Endothelial cell of umbilical vein (primary cell): ENCODE data around the gene VGLL4. TPM values are rescaled to one million over a fixed set of nuclear protein-coding genes. Genes with fewer than 3 reads are reported as not detected.

ENCODE experiments used
- BruUV-seq: library from RNA; stranded (reverse); fragments of 400-500 nt; replicated peaks from 2 replicates; lab custom pipeline; 2021; lab: Mats Ljungman, UMichigan
- CTCF ChIA-PET: fragments of 300-600, 350-600 bp; sonication (Branson Sonifier 250); formaldehyde crosslinking; loops from one replicate; lab custom pipeline; 2021; ENCODE audit warnings: antibody characterized with exemption, inconsistent platforms; lab: Charles Lee
- POLR2A ChIA-PET: fragments of 300-600, 350-600 bp; sonication (Branson Sonifier 250); formaldehyde crosslinking; loops from one replicate; lab custom pipeline; 2021; ENCODE audit warnings: antibody characterized with exemption, inconsistent platforms; lab: Charles Lee
- DNase-seq: peaks from one replicate; pipeline ENCODE4 v3.0.0-alpha.2; 2011; ENCODE audit warnings: low read depth, low spot score
- FAIRE-seq: peaks from 2 replicates; lab custom pipeline; 2011; peaks lifted over from hg19 to GRCh38; lab: Jason Lieb, UNC
- H2AFZ ChIP-seq: 2 replicates; pipeline ENCODE4 v1.6.0; 2012; ENCODE audit warnings: low read depth, low read length, control low read depth, inconsistent platforms
- H3K27ac ChIP-seq: 2 replicates; pipeline ENCODE4 v1.5.1; 2011; ENCODE audit warnings: low read depth, mild to moderate bottlenecking, control low read depth, low read length, moderate library complexity; ENCODE audit not compliant: insufficient read depth
- H3K27me3 ChIP-seq, 2 experiments: 2 replicates each; pipeline versions ENCODE4 v1.6.0 to v1.6.1; 2011; ENCODE audit warnings: low read length in 2 of 2, mixed read lengths in 1 of 2; ENCODE audit not compliant: control insufficient read depth in 2 of 2, insufficient read depth in 2 of 2
- H3K36me3 ChIP-seq, 2 experiments: 2 replicates in 1 of 2; 3 replicates in 1 of 2; pipeline ENCODE4 v1.5.1; 2011; ENCODE audit warnings: low read length in 2 of 2, mild to moderate bottlenecking in 1 of 2, moderate library complexity in 1 of 2; ENCODE audit not compliant: control insufficient read depth in 2 of 2, insufficient read depth in 2 of 2; ENCODE audit errors: extremely low read depth in 1 of 2
- H3K4me1 ChIP-seq: 3 replicates; pipeline ENCODE4 v1.5.1; 2011; ENCODE audit warnings: mild to moderate bottlenecking, low read length; ENCODE audit not compliant: control insufficient read depth, insufficient read depth; ENCODE audit errors: extremely low read depth
- H3K4me2 ChIP-seq: 2 replicates; pipeline ENCODE4 v1.6.1; 2011; ENCODE audit warnings: low read length, control low read depth, mixed read lengths; ENCODE audit not compliant: insufficient read depth
- H3K4me3 ChIP-seq, 3 experiments: fragments of 200-600 bp in 1 of 3; sonication (generic), shearing (Covaris generic) in 1 of 3; replicated peaks in 1 of 3; 2 replicates each; pipeline ENCODE4 v1.5.1; 2011 to 2016; ENCODE audit warnings: control low read depth in 3 of 3, low read length in 3 of 3, mild to moderate bottlenecking in 2 of 3, inconsistent platforms in 1 of 3, low read depth in 1 of 3, moderate library complexity in 1 of 3; ENCODE audit not compliant: insufficient read depth in 1 of 3
- H3K79me2 ChIP-seq: 2 replicates; pipeline ENCODE4 v1.6.0; 2012; ENCODE audit warnings: low read length, inconsistent platforms; ENCODE audit not compliant: control insufficient read depth, insufficient read depth
- H3K9ac ChIP-seq: replicated peaks from 2 replicates; pipeline ENCODE3; 2011; ENCODE audit warnings: low read length, control low read depth; ENCODE audit not compliant: insufficient read depth; ENCODE audit errors: extremely low read depth
- H3K9me1 ChIP-seq: replicated peaks from 3 replicates; pipeline ENCODE4 v1.6.0; 2011; ENCODE audit warnings: mild to moderate bottlenecking, low read length; ENCODE audit not compliant: control insufficient read depth, insufficient read depth; ENCODE audit errors: extremely low read depth
- H3K9me3 ChIP-seq: replicated peaks from 2 replicates; pipeline ENCODE4 v1.5.1; 2012; ENCODE audit warnings: low read length, inconsistent platforms; ENCODE audit not compliant: control insufficient read depth, insufficient read depth
- H4K20me1 ChIP-seq: replicated peaks from 2 replicates; pipeline ENCODE3; 2011; ENCODE audit warnings: mild to moderate bottlenecking, low read length; ENCODE audit not compliant: control insufficient read depth, insufficient read depth; ENCODE audit errors: extremely low read depth
- CTCF ChIP-seq, 2 donors: IDR thresholded peaks; 1 replicate in 1 of 2; 2 replicates in 1 of 2; pipeline ENCODE4 v1.5.1; 2011; ENCODE audit warnings: low read length in 2 of 2, mild to moderate bottlenecking in 2 of 2, moderate library complexity in 2 of 2, control low read depth in 1 of 2, inconsistent platforms in 1 of 2, low read depth in 1 of 2; ENCODE audit not compliant: insufficient read depth in 1 of 2; ENCODE audit errors: extremely low read depth in 1 of 2
- EZH2 ChIP-seq: IDR thresholded peaks from 2 replicates; pipeline ENCODE4 v1.6.1; 2012; ENCODE audit warnings: borderline replicate concordance, low read depth, mild to moderate bottlenecking, moderate library complexity, low read length, inconsistent platforms; ENCODE audit not compliant: severe bottlenecking
- FOS ChIP-seq: IDR thresholded peaks from 2 replicates; pipeline ENCODE4 v1.6.1; 2011; ENCODE audit warnings: mild to moderate bottlenecking, low read length, moderate library complexity, borderline replicate concordance; ENCODE audit not compliant: insufficient read depth
- GATA2 ChIP-seq: IDR thresholded peaks from 2 replicates; pipeline ENCODE4 v1.7.0; 2011; ENCODE audit warnings: low read depth, mild to moderate bottlenecking, moderate library complexity, mixed read lengths, low read length; ENCODE audit not compliant: insufficient read length, insufficient read depth
- JUN ChIP-seq: IDR thresholded peaks from 2 replicates; pipeline ENCODE4 v1.6.1; 2011; ENCODE audit warnings: borderline replicate concordance, low read depth; ENCODE audit not compliant: insufficient read length, insufficient read depth
- MAX ChIP-seq: IDR thresholded peaks from 2 replicates; pipeline ENCODE4 v1.6.1; 2011; ENCODE audit not compliant: insufficient read depth, insufficient read length
- MYC ChIP-seq: IDR thresholded peaks from one replicate; pipeline ENCODE4 v1.6.1; 2011; ENCODE audit warnings: mild to moderate bottlenecking, low read depth, low read length
- POLR2A ChIP-seq: IDR thresholded peaks from 2 replicates; pipeline ENCODE4 v1.6.1; 2012; ENCODE audit warnings: low read depth, mild to moderate bottlenecking, control low read depth, low read length
- POLR2AphosphoS5 ChIP-seq: IDR thresholded peaks from 2 replicates; pipeline ENCODE4 v1.6.1; 2012; ENCODE audit warnings: low read depth, mild to moderate bottlenecking, control low read depth, low read length, moderate library complexity; ENCODE audit not compliant: insufficient read depth
- dilution Hi-C: fragments of 300-500 bp; cut with MboI; formaldehyde crosslinking; loops from one replicate; pipeline ENCODE4 v1.15.0; 2019; ENCODE audit warnings: low sequenced_read_pairs; ENCODE audit not compliant: extremely low pct_ligation_motif_present
- intact Hi-C: fragments of 100-400 bp; cut with micrococcal nuclease; formaldehyde crosslinking; loops from one replicate; pipeline ENCODE4 v1.10.0; 2022
- polyA plus RNA-seq, 4 experiments: library from polyadenylated mRNA; depleted of rRNA in 3 of 4; stranded (reverse) in 3 of 4; unstranded in 1 of 4; fragments of >200 nt; gene quantifications; 2 replicates each; pipeline versions ENCODE4 v1.2.1 to v1.2.3, GENCODE V29; 2011 to 2012; ENCODE audit warnings: missing spikeins in 1 of 4
- total RNA-seq: library from RNA; stranded (reverse); gene quantifications from 2 replicates; pipeline ENCODE4 v1.2.3, GENCODE V29; 2021

VGLL4 gene
- total and polyA plus RNA-seq, 2 donors (not counting 3 experiments of a cell fraction or from before 2014, with no cell fraction given), result 67.0 to 78.9 TPM

- no peaks in the 10 kb centered on the region for H3K9me1 ChIP-seq
- no peak for TF ChIP-seq CTCF (IDR thresholded peaks at IDR 0.05; ENCODE audit: extremely low read depth in 1 of 2, insufficient read depth in 1 of 2, low read depth in 1 of 2, low read length in 2 of 2)
- no peak for TF ChIP-seq GATA2
- TF ChIP-seq MYC, result no peak
- TF ChIP-seq MAX, result no peak
- no peak for TF ChIP-seq POLR2A
- no peak for TF ChIP-seq JUN
- no peak for TF ChIP-seq EZH2
- no peak for TF ChIP-seq POLR2AphosphoS5
- TF ChIP-seq FOS, result no peak
- H3K79me2 ChIP-seq, result no peaks in the 10 kb centered on the region
- no peak for DNase-seq
- dilution Hi-C loops, result no loop called here
- no peak overlapping the region for H2AFZ ChIP-seq
- no peak overlapping the region for H3K9ac ChIP-seq
- H3K27ac ChIP-seq, result no peak overlapping the region
- H4K20me1 ChIP-seq, result no peaks in the 10 kb centered on the region
- intact Hi-C loops, result no loop called here
- FAIRE-seq, result no peak
- CTCF ChIA-PET, result interaction anchor here (1.1 to 1.9 kb wide), 3 partner anchors 11 to 33 kb away, joined by 3 to 6 read pairs (median 4); no protein-coding TSS in a partner anchor
- H3K9me3 ChIP-seq, result no peaks in the 10 kb centered on the region
- no TSS peak for BruUV-seq
- H3K4me1 ChIP-seq, result no peaks in the 10 kb centered on the region
- no peak overlapping the region for H3K4me3 ChIP-seq
- POLR2A ChIA-PET, result no interaction called here
- no peaks in the 10 kb centered on the region for H3K36me3 ChIP-seq
- no peaks in the 10 kb centered on the region for H3K27me3 ChIP-seq
- H3K4me2 ChIP-seq, result no peak overlapping the region
These were observed 109.0 kb downstream of the VGLL4 start for GRCh38 chr3:11534793-11535101.
